HG03097 (cell line): ENCODE measurements around the gene G0S2.
A peak's percentile ranks its signal among the peaks of the same experiment; 100 is the strongest.
"Not testable (repeated sequence)": the region's sequence is repeated elsewhere in the genome, so short reads cannot be mapped to it uniquely, and the experiment has no call there.

Experiments used
- ATAC-seq: cut with Tn5 transposase; IDR thresholded peaks from one replicate; pipeline ENCODE4 v1.9.1; 2021; ENCODE audit not compliant: unreplicated experiment, low FRiP score

Gene G0S2

GRCh38 chr1:209675565-209676154 lies 448 bp downstream of the G0S2 start:
- ATAC-seq = no peak

- no peak for ATAC-seq
These were observed 3.8 kb downstream of the G0S2 start for GRCh38 chr1:209678981-209679539.

- ATAC-seq = peak; percentile 74
These were observed 10.6 kb downstream of the G0S2 start for GRCh38 chr1:209685821-209686220.

- no peak for ATAC-seq
These were observed 11.1 kb downstream of the G0S2 start for GRCh38 chr1:209686322-209686721.

- no peak for ATAC-seq
These were observed 13.6 kb downstream of the G0S2 start for GRCh38 chr1:209688746-209689234.

GRCh38 chr1:209689477-209689876 lies 14.3 kb downstream of the G0S2 start:
- no peak for ATAC-seq

- no peak for ATAC-seq
These were observed 16.0 kb downstream of the G0S2 start for GRCh38 chr1:209691237-209691636.

GRCh38 chr1:209692296-209692695 lies 17.1 kb downstream of the G0S2 start:
- no peak for ATAC-seq

- ATAC-seq = no peak
These were observed 17.7 kb downstream of the G0S2 start for GRCh38 chr1:209692745-209693504.

GRCh38 chr1:209696673-209697072 lies 21.5 kb downstream of the G0S2 start:
- ATAC-seq = no peak

- no peak for ATAC-seq
These were observed 21.9 kb downstream of the G0S2 start for GRCh38 chr1:209697126-209697525.

GRCh38 chr1:209700686-209701085 lies 25.5 kb downstream of the G0S2 start:
- not testable (repeated sequence) for ATAC-seq

- ATAC-seq = no peak
These were observed 27.6 kb downstream of the G0S2 start for GRCh38 chr1:209702832-209703231.

GRCh38 chr1:209703834-209704504 lies 28.8 kb downstream of the G0S2 start:
- no peak for ATAC-seq

- ATAC-seq = no peak
These were observed 29.4 kb downstream of the G0S2 start, which contains the start of gene HSD11B1 for GRCh38 chr1:209704584-209704983. HSD11B1 (plus strand) TSS chr1:209704846; CDS start chr1:209704943, 97 bp downstream.

GRCh38 chr1:209705033-209705598 lies 29.9 kb downstream of the G0S2 start:
- no peak for ATAC-seq

- ATAC-seq = no peak
These were observed 31.4 kb downstream of the G0S2 start for GRCh38 chr1:209706622-209707021.

- no peak for ATAC-seq
These were observed 32.1 kb downstream of the G0S2 start for GRCh38 chr1:209707308-209707707.

- ATAC-seq = no peak
These were observed 33.1 kb downstream of the G0S2 start for GRCh38 chr1:209708297-209708696.

GRCh38 chr1:209710093-209710492 lies 34.9 kb downstream of the G0S2 start:
- ATAC-seq = no peak

- ATAC-seq = no peak
These were observed 35.6 kb downstream of the G0S2 start for GRCh38 chr1:209710847-209711246.
